SKM-1 treated with dmso at 0.1 percent for 144 hours (cell line): Measurements from ENCODE around the gene REC114.
A peak's percentile ranks its signal among the peaks of the same experiment; 100 is the strongest.
"Not testable (repeated sequence)": the region's sequence is repeated elsewhere in the genome, so short reads cannot be mapped to it uniquely, and the experiment has no call there.

Experiments used
- DNase-seq: peaks from one replicate; lab custom pipeline; 2025; ENCODE audit not compliant: unreplicated experiment; lab: John Stamatoyannopoulos, UW

Gene REC114, protein sequence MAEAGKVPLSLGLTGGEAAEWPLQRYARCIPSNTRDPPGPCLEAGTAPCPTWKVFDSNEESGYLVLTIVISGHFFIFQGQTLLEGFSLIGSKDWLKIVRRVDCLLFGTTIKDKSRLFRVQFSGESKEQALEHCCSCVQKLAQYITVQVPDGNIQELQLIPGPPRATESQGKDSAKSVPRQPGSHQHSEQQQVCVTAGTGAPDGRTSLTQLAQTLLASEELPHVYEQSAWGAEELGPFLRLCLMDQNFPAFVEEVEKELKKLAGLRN

DNA sequence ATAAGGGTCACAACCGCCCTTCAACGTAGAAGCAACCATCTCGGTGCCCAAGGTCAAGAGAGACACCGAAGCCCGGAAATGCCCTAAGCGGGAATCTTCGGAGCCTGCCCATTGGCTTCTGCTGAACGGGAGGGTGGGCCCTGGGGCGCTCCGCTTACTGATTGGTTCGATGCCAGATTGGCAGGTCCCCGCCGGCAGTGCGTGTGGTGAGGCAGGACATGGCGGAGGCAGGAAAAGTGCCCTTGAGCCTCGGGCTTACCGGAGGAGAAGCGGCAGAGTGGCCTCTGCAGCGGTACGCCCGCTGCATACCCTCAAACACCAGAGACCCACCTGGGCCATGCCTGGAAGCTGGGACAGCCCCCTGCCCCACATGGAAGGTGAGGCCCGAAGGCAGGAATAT lies at the start of gene REC114:
Gene REC114 (plus strand): TSS at position 197 of the 400 bp plus-strand sequence. CDS start 22 bp downstream, at position 219.
- DNase-seq = no peak

GRCh38 chr15:73393336-73393735 lies 49.6 kb upstream of the REC114 start:
- DNase-seq = no peak

DNA sequence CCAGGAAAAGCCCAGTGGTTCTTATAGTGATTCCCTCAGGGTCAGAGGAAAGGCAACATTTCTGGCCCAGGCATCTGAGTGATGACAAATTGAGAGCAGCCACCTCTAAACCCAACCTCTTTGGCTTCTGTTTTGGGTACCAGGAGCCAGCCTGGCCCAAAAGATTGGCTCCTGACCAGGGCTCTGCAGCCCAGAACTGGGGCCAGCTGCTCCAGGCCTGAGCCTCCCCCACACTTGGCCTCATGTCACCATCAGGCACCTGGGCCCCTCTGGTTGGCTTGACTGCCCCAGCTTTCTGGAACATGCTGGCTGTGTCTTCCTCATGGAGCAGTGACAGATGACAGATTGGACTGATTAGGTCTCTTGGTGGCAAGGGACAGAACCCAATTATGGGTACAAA lies 48.2 kb upstream of the REC114 start:
- no peak for DNase-seq

GRCh38 chr15:73395671-73396070 lies 47.3 kb upstream of the REC114 start:
- no peak for DNase-seq

- DNase-seq = no peak
Observed at GRCh38 chr15:73397461-73397860, 45.5 kb upstream of the REC114 start.

GRCh38 chr15:73398861-73399260 lies 44.1 kb upstream of the REC114 start:
- DNase-seq = no peak

- peak; percentile 3 for DNase-seq
Observed at GRCh38 chr15:73400222-73400621, 42.7 kb upstream of the REC114 start.

GRCh38 chr15:73403171-73403570 lies 39.8 kb upstream of the REC114 start:
- no peak for DNase-seq

DNA sequence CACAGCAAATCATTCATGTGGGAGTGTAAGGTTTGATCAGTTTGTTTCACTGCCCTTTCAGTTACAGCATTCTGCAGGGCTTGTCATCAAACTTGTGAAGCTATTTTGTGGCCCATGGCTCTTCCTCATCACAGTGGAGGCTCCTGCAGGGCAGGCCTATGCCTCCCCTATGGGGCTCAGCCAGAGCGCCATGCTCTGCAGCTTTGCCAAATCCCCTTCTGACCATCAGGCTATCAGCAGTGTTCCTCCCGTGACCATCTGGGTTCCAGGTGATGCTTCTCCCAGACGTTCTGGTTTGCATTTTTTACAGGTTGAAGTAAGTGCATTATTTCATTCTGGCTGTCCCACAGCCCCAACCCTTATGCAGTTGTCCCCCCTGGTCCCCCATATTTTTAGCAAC lies 28.1 kb upstream of the REC114 start:
- DNase-seq = no peak

DNA sequence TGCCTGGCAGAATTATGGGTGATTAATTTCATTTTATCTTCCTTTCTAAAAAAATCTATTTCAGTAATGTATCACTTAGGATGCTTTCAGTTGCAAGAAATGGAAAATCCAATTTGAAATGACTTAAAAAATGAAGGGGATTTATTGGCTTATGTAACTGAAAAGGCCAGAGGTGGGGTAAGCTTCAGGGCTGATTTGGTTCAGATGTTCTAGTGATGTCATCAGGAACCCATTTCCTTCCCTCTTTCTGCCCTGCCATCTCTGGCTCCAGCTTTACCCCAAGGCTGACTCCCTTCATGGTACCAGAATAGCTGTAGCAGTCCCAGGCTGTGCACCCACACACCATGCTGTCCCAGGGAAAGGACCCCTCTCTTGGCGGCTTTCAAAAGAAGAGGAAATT lies 18.5 kb upstream of the REC114 start:
- DNase-seq = no peak

GRCh38 chr15:73425510-73425909 lies 17.5 kb upstream of the REC114 start:
- DNase-seq = no peak

GRCh38 chr15:73426323-73426994 lies 16.5 kb upstream of the REC114 start:
- no peak for DNase-seq

DNA sequence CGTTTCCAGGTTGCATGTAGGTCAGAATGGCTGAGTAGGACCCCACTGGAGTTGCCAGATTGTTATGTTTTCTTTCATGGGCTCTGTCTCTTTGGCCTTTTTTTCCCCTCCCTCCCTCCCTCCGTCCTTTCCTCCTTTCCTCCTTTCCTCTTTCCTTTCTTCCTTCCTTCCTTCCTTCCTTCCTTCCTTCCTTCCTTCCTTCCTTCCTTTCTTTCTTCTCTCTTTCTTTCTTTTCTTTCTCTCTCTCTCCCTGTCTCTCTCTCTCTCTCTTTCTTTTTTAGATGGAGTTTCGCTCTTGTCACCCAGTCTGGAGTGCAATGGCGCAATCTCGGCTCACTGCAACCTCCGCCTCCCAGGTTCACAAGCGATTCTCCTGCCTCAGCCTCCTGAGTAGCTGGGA lies 11.6 kb upstream of the REC114 start:
- not testable (repeated sequence) for DNase-seq

DNA sequence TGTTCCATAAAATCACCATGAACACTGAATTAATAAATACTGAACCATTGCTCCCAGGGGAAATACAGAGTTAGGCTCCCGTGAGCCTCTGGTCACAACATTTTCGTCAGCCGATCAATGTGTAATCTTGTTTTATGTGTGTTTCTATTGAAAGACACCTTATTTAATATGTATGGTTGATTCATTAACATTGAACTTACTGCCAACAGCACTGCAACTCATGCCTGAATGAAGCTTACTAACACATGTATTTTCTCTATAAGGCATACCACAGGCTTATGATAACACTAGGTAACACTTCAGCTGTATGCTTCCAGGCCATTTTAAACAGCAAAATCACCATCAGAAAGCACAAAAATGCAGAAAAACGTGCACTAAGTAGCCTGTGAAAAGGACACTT lies 9.1 kb upstream of the REC114 start:
- no peak for DNase-seq

DNA sequence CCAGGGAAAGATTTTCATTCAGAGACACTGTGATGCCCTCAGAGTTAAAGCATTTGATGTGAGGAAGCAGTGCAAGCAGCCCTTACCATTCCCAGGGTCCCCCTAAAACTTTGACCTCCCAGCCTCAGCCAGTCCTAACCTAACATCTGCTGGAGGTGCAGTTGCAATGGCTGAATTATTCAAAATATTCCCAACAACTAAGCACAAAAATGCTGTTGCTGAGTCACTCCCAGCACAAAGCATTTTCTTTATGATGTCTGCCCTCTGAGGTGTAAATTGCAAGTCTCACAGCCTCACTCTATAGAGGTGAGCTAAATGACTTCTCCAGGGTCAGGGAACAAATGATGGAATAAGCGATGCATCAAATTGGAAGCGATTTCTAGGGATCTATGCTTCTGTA lies 6.4 kb upstream of the REC114 start:
- no peak for DNase-seq

DNA sequence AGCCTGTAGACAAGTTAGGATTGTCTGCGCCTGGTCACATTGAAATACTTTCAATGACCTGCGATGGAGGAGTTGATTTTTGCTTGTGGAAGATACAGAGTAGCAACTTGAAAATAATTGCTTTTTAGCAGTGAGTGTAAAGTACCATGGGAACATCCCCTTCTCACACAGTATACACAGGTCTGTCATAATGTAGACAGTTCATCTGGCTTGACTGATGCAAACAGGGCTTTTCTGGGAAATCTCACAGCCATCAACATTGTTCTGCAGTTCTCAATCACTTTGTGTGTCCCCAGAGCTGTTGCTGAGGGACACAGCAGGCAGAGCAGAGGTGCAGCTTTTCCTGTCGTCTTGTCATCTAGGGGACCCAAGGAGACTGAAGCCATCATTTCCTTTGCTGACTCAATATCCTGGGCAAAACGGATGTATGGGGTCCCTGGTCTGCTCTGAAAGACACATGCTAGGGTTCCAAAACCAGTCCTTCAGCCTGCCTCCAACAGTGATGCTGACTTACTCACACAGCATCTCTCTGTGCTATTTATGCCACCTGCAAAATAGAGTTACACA lies 5.3 kb upstream of the REC114 start:
- DNase-seq = no peak

GRCh38 chr15:73438651-73439050 lies 4.3 kb upstream of the REC114 start:
- DNase-seq = no peak

DNA sequence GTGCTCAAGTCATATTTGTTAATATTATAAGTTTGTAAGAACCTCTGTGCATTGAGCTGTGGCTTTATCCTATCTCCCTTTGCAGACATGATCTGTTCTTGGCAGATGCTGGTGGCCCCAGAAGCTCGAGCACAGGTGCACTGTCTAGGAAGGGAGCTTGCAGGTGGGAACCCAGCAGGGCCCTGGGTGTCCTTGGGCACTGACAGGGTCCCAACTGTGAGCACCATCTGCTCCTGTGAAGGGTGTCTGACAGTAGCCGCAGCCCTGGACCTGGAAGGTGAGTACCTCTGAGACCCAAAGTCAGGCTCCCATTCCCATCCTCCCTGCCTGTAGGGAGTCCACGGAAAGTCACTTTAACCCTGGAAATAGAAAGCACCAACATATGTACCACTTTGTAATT lies 2.4 kb upstream of the REC114 start:
- DNase-seq = no peak

GRCh38 chr15:73442421-73442820 lies 543 bp upstream of the REC114 start:
- DNase-seq = no peak

DNA sequence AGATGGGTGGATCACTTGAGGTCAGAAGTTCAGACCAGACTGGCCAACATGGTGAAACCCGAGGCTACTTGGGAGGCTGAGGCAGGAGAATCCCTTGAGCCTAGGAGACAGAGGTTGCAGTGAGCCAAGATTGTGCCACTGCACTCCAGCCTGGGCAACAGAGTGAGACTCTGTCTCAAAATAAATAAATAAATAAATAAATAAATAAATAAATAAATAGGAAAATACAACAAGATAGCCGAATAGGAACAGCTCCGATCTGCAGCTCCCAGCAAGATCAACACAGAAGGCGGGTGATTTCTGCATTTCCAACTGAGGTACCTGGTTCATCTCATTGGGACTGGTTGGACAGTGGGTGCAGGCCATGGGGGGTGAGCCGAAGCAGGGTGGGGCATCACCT lies 4.5 kb downstream of the REC114 start:
- not testable (repeated sequence) for DNase-seq

DNA sequence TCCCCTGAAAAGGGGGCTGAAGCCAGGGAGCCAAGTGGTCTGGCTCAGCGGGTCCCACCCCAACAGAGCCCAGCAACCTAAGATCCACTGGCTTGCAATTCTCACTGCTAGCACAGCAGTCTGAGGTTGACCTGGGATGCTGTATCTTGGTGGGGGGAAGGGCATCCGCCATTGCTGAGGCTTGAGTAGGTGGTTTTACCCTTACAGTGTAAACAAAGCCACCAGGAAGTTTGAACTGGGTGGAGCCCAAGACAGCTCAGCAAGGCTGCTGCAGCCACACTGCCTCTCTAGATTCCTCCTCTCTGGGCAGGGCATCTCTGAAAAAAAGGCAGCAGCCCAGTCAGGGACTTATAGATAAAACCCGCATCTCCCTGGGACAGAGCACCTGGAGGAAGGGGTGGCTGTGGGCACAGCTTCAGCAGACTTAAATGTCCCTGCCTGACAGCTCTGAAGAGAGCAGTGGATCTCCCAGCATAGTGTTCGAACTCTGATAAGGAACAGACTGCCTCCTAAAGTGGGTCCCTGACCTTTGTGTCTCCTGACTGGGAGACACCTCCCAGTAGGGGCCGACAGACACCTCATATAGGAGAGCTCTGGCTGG lies 5.3 kb downstream of the REC114 start:
- not testable (repeated sequence) for DNase-seq

GRCh38 chr15:73449980-73450379 lies 7.0 kb downstream of the REC114 start:
- not testable (repeated sequence) for DNase-seq
